Epidermal melanocyte (primary cell): ENCODE data around the gene DOK5.

Experiments
- DNase-seq: peaks from one replicate; pipeline ENCODE4 v3.0.0; 2011; ENCODE audit warnings: low spot score; ENCODE audit not compliant: insufficient read length

DOK5 gene

DNA sequence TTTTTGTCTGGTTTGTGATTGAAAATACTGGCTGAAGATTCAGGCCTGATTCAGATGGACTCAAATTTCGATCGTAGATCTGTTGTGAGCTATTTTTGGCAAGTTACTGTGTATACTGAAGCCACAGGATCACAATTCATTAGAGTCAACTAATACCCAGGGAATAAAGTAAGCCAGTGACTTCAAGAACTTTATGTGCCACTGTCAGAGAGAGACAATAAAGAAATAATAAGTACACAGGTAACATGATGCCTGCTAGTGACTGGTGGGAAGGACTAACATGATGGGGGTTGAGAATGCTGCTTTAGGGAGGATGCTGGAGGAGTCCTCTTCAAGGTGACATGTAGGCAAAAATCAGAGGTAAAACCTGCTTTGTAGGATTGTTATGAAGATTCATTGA, 215.9 kb downstream of the DOK5 start:
- no peak for DNase-seq

DNA sequence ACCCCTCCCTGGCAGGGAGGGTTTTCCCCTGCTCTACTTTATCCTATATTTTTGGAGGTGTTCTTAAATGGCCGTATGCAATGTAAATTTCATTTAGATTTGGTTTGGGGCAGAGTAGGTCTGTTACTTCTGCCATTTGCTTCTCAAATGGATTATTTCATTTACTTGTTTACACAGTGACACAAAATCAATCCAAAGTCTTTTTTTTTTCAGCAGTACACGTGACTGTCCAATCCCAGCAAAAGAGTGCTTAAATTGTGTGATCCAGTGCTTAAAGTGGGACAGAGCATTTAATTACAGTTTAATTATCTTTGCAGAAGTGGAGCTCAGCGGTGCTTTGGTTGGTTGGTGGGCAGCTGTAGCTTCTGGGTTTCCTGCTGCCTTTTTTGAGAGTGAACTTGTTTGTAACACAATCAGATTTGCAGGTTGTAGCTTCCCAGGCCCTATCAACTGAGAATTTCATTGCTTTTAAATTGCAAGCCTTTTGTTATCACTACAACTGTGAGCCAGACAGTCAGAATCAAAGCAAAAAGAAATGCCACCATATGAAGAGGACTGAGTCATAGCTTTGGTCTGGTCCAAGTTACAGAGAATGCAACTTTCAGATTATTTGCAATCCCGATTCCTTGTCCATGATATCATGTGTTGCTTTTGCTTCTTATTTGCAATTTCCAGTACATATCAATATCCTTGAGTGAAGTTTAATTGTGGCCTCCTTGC, 216.9 kb downstream of the DOK5 start:
- DNase-seq: no peak

DNA sequence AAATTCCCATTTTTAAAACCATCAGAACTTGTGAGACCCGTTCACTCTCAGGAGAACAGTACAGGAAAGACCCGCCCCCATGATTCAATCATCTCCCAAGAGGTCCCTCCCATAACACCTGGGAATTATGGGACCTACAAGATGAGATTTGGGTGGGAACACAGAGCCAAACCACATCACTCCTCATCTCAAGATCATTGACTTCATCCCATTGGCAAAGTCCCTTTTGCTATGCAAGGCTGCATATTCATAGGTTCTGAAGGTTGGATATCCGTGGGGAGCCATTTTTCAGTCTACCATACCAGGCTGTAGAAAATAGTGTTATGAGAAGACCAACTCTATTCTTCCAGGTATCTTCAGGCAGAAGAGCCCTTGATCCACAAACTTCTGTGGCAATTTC, 219.1 kb downstream of the DOK5 start:
- DNase-seq: no peak

DNA sequence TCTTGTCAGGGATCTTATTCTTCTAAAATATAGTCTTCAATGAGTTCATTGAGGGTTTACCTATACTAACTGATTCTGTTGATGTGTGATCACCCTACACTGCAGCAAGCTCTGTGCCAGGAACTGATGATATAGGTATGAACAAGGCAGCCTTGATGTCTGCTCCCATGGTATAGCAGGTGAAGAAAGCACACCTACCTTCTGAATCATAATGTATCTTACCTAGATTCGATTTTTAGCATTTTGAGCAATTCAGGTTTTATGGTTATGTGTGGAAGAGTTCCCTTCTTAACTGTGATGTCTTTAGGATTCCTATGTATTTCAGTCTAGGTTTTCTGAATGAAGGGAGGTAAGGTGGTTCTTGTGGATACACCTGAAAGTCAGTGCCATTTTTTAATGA, 223.0 kb downstream of the DOK5 start:
- DNase-seq: no peak
